ENCODE measurements around the gene NEAT1. TPM values are rescaled to one million over a fixed set of nuclear protein-coding genes. Genes with fewer than 3 reads are reported as not detected.
A peak's percentile ranks its signal among the peaks of the same experiment; 100 is the strongest.

The NEAT1 gene
- total RNA-seq, 4 donors from 2014 or later = 30.6 to 705 (median 357) TPM

DNA sequence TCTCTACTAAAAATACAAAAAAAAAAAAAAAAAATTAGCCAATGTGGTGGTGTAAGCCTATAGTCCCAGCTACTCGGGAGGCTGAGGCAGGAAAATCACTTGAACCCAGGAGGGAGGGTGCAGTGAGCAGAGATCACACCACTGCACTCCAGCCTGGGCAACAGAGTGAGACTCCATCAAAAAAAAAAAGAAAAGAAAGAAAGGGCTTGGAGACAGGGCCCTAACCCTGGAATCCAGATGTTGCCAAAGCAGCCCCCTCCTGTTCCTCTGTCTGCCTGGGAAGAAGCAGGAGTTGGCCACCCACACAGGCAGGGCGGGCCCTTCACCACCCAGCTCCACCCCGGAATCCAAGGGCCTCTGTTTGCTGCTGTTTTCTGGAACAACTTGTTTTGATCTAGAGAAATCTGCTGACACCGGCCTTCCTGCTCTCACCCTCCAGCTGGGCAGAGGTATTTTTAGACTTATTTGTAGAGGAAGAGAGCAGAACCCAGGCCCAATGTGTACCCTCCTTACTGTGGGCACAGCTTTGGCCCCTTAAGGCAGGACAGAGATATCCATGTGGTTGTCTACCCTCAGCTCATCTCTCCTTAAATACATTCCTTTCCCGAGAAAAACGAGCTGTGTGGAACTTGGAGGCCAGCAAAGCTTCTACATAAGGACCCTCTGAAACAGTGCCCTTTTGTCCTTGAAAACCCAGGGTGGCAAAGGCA is 2.7 kb upstream of the NEAT1 start:
- H3K36me3 ChIP-seq = peaks cover 0 to 19% (median 16%) of the 10 kb centered on the region in 3 donors
- H3K4me1 ChIP-seq = peaks cover 44 to 65% (median 50%) of the 10 kb centered on the region in 3 donors
- peak; percentile 65 for DNase-seq
- H3K4me3 ChIP-seq = peak overlapping the region; percentile 2 to 95 (median 84)
- H3K9me3 ChIP-seq = no peaks in the 10 kb centered on the region
- TF ChIP-seq, protein P1, sequence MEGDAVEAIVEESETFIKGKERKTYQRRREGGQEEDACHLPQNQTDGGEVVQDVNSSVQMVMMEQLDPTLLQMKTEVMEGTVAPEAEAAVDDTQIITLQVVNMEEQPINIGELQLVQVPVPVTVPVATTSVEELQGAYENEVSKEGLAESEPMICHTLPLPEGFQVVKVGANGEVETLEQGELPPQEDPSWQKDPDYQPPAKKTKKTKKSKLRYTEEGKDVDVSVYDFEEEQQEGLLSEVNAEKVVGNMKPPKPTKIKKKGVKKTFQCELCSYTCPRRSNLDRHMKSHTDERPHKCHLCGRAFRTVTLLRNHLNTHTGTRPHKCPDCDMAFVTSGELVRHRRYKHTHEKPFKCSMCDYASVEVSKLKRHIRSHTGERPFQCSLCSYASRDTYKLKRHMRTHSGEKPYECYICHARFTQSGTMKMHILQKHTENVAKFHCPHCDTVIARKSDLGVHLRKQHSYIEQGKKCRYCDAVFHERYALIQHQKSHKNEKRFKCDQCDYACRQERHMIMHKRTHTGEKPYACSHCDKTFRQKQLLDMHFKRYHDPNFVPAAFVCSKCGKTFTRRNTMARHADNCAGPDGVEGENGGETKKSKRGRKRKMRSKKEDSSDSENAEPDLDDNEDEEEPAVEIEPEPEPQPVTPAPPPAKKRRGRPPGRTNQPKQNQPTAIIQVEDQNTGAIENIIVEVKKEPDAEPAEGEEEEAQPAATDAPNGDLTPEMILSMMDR (IDR thresholded peaks at IDR 0.05) = no peak
- peak in 3 of 4 donors; percentile 40 to 89 (median 71) for TF ChIP-seq POLR2A (IDR thresholded peaks at IDR 0.05)
- 2 to 3% methylated on average over 5 to 6 of the region's 6 CpGs for WGBS, 2 donors
- intact Hi-C loops (cut with DNase I) = loop anchor here (5.0 to 10.0 kb wide), 2 partner anchors 38 to 55 kb away; partner anchors contain the start of gene SLC25A45
- no peaks in the 10 kb centered on the region for H3K27me3 ChIP-seq
- H3K27ac ChIP-seq = peak overlapping the region; percentile 99 to 100 (median 100)

DNA sequence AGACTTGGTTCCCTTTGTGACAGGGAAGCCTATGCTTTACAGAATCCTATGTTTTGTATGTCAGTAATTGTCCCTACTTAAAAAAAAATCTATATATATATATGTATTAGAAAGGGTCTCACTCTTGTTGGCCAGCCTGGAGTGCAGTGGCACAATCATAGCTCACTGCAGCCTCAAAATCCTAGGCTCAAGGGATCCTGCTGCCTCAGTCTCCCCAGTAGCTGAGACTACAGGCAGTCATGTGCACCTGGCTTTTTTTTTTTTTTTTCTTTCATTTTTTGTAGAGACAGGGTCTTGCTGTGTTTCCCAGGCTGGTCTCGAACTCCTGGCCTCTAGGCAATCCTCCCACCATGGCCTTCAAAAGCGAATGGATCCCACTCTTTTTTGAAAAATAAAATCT is 2.1 kb upstream of the NEAT1 start:
- no peak for DNase-seq

DNA sequence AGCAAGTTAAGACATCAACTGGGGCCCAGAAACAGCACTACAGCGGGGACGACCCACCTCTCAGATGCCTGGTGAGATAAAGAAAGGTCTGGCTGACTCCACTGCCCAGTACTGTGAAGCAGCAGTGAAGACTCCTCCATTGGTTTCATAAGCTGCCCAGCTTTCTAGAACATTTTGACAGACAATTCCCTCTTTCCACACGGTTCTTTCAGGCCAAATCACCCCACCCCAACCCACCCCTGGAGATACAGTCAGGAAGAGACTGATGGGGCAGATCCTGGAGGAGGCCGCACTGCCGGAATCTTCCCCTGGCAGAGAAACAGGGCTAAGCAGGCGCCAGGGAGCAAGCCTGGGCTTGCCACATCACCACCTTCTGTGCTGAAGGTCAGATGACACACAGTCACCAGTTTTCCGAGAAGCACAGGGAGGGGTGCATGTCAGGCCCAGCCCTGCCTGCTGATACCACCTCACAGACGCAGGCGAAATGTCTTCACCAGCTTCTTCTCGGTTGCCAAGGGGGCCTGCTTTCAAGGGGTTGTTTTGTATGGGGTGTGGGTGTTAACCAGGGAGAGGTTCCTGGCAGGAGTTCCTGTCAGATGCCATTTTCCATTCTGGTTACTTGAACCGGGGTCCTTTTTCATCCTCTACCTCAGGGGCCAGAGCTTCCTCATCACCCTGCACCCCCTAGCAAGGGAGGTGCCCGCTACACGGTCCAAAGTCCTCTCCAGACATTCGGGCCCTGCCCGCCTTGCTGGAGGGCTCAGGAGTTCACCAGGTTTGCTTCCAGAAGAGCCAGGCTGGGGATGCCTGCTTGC is 1.4 kb upstream of the NEAT1 start:
- Histone ChIP-seq H3K4me3 (peak overlapping the region; percentile 69 to 95 (median 84)), H3K27me3 (no peaks in the 10 kb centered on the region), H3K27ac (peak overlapping the region; percentile 99 to 100 (median 100)), H3K9me3 (no peaks in the 10 kb centered on the region), H3K4me1 (peaks cover 39 to 55% (median 44%) of the 10 kb centered on the region in 3 donors), H3K36me3 (peaks cover 0 to 31% (median 29%) of the 10 kb centered on the region in 3 donors)
- TF ChIP-seq, protein P1 (IDR thresholded peaks at IDR 0.05) = no peak
- peak in 3 of 4 donors; percentile 16 to 90 (median 83) for TF ChIP-seq POLR2A (IDR thresholded peaks at IDR 0.05)
- DNase-seq = peak; percentile 86
- WGBS, 2 donors = 4 to 5% methylated on average over 8 to 11 of the region's 15 CpGs
- intact Hi-C loops (cut with DNase I) = loop anchor here (10.0 kb wide), 1 partner anchor 54 kb away; no protein-coding TSS in a partner anchor

More for the DNA sequence above, 2.1 kb upstream of the NEAT1 start:
- 48 to 58% methylated on average over 2 of the region's 2 CpGs for WGBS, 2 donors
- Histone ChIP-seq H3K27me3 (no peaks in the 10 kb centered on the region), H3K4me1 (peaks cover 44 to 62% (median 50%) of the 10 kb centered on the region in 3 donors), H3K9me3 (no peaks in the 10 kb centered on the region), H3K27ac (peak overlapping the region; percentile 99 to 100 (median 100)), H3K4me3 (peak overlapping the region in 3 of 4 donors; percentile 78 to 95 (median 89)), H3K36me3 (peaks cover 0 to 24% (median 22%) of the 10 kb centered on the region in 3 donors)
- intact Hi-C loops (cut with DNase I) = loop anchor here (10.0 kb wide), 1 partner anchor 54 kb away; no protein-coding TSS in a partner anchor
- no peak for TF ChIP-seq POLR2A (IDR thresholded peaks at IDR 0.05)
- TF ChIP-seq, protein P1 (IDR thresholded peaks at IDR 0.05) = no peak

DNA sequence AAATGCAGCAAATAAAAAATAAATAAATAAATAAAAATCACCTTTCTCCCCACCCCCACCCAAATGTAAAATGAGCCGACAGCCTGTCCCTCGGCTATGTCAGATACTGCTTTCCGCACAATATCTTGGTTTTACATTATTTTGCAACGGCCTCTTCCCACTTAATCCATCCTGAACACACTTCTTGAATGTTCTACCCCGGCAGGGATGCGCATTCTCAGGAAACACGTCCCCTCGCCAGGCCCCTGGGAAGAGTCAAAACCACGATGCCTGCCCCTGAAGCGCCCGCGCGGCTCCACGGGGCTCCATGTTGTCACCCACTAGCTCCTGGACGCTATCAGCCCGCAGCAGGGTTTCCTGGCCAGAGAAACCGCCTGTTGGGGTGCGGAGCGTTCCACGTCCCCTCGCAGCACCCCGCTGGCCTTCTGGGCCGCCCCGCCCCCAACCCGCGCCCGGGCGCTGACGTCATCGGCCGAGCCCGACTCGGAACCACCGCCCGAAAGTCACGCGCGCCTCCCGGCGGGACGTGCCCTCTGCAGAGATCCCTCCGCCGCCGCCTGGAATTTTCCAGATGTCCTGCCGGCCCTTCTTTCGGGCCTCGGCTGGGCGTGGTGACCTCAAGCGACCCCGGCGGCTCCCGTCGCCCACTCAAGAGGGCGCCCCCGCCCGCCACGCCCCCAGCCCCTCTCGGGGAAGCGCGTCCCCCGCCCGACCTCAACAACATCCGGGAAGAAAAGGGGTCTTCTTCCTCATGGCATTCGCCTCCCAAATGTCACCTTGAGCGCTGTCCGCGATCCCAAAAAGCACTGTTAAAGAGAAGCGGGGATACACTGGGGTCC is 585 bp upstream of the NEAT1 start:
- Histone ChIP-seq H3K27ac (peak overlapping the region; percentile 99 to 100 (median 100)), H3K9me3 (no peaks in the 10 kb centered on the region), H3K4me1 (peaks cover 33 to 55% (median 37%) of the 10 kb centered on the region in 3 donors), H3K27me3 (no peaks in the 10 kb centered on the region), H3K36me3 (peaks cover 0 to 38% (median 37%) of the 10 kb centered on the region in 3 donors), H3K4me3 (peak overlapping the region; percentile 69 to 95 (median 84))
- intact Hi-C loops (cut with DNase I) = loop anchor here (2.0 to 10.0 kb wide), 2 partner anchors 53 to 77 kb away; partner anchors contain the start of gene MALAT1
- WGBS, 2 donors = 0 to 1% methylated on average over 6 to 14 of the region's 68 CpGs
- TF ChIP-seq, protein P1 (IDR thresholded peaks at IDR 0.05) = peak in 1 of 6 experiments; percentile 8
- peak in 3 of 4 donors; percentile 74 to 97 (median 82) for TF ChIP-seq POLR2A (IDR thresholded peaks at IDR 0.05)
- DNase-seq = peak; percentile 78

All from esophagus squamous epithelium (tissue), 5 donors.